ENCODE data around the gene WASHC3. TPM values are rescaled to one million over a fixed set of nuclear protein-coding genes. Genes with fewer than 3 reads are reported as not detected.

The WASHC3 gene
- polyA plus RNA-seq, 3 donors: 26.0 to 75.8 (median 66.2) TPM

DNA sequence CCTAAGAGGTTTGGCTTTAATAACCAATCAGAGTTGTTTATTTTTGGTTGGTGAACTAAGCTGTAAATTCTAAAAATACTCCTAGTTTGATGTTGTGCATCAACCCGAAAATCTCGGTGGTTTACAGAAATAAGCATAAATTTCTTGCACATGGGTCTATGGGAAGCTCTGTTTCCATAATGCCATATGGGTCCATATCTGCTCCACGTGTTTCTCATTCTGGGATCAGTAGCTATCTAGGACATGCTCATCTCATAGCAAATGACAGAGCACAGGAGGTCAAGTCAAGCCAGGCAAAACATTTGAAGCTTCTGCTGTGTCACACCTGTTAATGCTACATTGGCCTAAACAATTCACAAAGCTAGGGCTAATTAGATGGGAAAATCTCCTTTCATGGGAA is 35.1 kb upstream of the WASHC3 start:
- intact Hi-C loops (cut with micrococcal nuclease): no loop called here
- Mint-ChIP-seq H3K4me3 (no peak overlapping the region), H3K27me3 (ENCODE audit: low read depth in 3 of 3) (no peaks in the 10 kb centered on the region), H3K36me3 (peaks cover 32 to 43% of the 10 kb centered on the region in 2 donors), H3K4me1 (no peaks in the 10 kb centered on the region), H3K9me3 (no peaks in the 10 kb centered on the region), H3K27ac (no peak overlapping the region)
- TF ChIP-seq, protein P1, sequence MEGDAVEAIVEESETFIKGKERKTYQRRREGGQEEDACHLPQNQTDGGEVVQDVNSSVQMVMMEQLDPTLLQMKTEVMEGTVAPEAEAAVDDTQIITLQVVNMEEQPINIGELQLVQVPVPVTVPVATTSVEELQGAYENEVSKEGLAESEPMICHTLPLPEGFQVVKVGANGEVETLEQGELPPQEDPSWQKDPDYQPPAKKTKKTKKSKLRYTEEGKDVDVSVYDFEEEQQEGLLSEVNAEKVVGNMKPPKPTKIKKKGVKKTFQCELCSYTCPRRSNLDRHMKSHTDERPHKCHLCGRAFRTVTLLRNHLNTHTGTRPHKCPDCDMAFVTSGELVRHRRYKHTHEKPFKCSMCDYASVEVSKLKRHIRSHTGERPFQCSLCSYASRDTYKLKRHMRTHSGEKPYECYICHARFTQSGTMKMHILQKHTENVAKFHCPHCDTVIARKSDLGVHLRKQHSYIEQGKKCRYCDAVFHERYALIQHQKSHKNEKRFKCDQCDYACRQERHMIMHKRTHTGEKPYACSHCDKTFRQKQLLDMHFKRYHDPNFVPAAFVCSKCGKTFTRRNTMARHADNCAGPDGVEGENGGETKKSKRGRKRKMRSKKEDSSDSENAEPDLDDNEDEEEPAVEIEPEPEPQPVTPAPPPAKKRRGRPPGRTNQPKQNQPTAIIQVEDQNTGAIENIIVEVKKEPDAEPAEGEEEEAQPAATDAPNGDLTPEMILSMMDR (IDR thresholded peaks at IDR 0.05): no peak
- H3K4me1 ChIP-seq (ENCODE audit: control insufficient read depth in 1 of 2, insufficient read depth in 2 of 2, low read length in 2 of 2): no peaks in the 10 kb centered on the region
- DNase-seq: no peak
- no peak overlapping the region for H3K9ac ChIP-seq (ENCODE audit: insufficient read depth, low read length, poor library complexity, severe bottlenecking)
- H2AFZ ChIP-seq (ENCODE audit: insufficient read depth, low read depth, low read length, poor library complexity, severe bottlenecking): no peak overlapping the region
- WGBS (ENCODE audit: insufficient coverage): 92% methylated on average over 2 of the region's 3 CpGs
- H3K79me2 ChIP-seq (ENCODE audit: insufficient read depth, low read length): no peaks in the 10 kb centered on the region
- H3K36me3 ChIP-seq (replicated peaks in 1 of 2; ENCODE audit: control insufficient read depth in 1 of 2, insufficient read depth in 2 of 2, low read length in 2 of 2): peaks cover 45 to 80% of the 10 kb centered on the region in 2 donors
- no peak overlapping the region for H3K4me2 ChIP-seq (replicated peaks; ENCODE audit: extremely low read depth, low read length, poor library complexity, severe bottlenecking)
- H3K27ac ChIP-seq (ENCODE audit: low read depth in 1 of 2, low read length in 2 of 2): no peak overlapping the region
- no peaks in the 10 kb centered on the region for H3K9me3 ChIP-seq (replicated peaks in 1 of 2; ENCODE audit: control insufficient read depth in 1 of 2, insufficient read depth in 1 of 2, low read length in 2 of 2)
- H3K4me3 ChIP-seq (replicated peaks in 1 of 3; ENCODE audit: low read depth in 2 of 3, low read length in 3 of 3): no peak overlapping the region
- no peaks in the 10 kb centered on the region for H3K27me3 ChIP-seq (ENCODE audit: control insufficient read depth in 2 of 2, insufficient read depth in 2 of 2, low read length in 2 of 2)
- no peaks in the 10 kb centered on the region for H4K20me1 ChIP-seq (ENCODE audit: insufficient read depth, low read length)

DNA sequence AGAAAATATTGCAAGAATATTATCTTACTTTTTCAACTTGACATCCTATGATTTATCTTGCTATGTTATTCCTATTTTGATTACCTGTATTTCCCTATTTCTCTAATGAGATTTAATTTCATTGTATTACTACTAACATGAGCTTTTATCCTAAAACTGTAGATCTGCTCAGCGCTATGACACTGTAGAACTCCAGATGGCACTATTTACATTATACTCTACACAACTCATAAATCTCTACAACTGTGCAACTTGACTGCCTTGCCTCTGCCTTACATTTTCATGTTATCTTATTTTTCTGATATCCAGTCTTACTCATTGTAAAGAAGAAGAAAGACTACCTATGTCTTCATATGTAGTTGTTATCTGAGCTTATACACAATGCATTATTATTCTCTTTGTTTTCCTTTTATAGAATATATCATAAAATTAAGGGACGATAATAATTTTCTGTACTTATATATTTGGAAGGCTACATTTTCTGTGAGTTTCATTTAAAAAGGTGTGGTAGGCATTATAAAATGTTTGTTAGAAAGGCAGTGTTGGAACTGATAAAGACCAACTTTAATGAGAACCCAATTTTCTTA is 34.0 kb upstream of the WASHC3 start:
- Histone ChIP-seq H3K4me2 (replicated peaks; ENCODE audit: extremely low read depth, low read length, poor library complexity, severe bottlenecking) (no peak overlapping the region), H3K9me3 (replicated peaks in 1 of 2; ENCODE audit: control insufficient read depth in 1 of 2, insufficient read depth in 1 of 2, low read length in 2 of 2) (no peaks in the 10 kb centered on the region), H3K36me3 (replicated peaks in 1 of 2; ENCODE audit: control insufficient read depth in 1 of 2, insufficient read depth in 2 of 2, low read length in 2 of 2) (peaks cover 41 to 76% of the 10 kb centered on the region in 2 donors), H2AFZ (ENCODE audit: insufficient read depth, low read depth, low read length, poor library complexity, severe bottlenecking) (no peak overlapping the region), H3K4me1 (ENCODE audit: control insufficient read depth in 1 of 2, insufficient read depth in 2 of 2, low read length in 2 of 2) (no peaks in the 10 kb centered on the region), H3K27ac (ENCODE audit: low read depth in 1 of 2, low read length in 2 of 2) (no peak overlapping the region), H3K9ac (ENCODE audit: insufficient read depth, low read length, poor library complexity, severe bottlenecking) (no peak overlapping the region), H3K4me3 (replicated peaks in 1 of 3; ENCODE audit: low read depth in 2 of 3, low read length in 3 of 3) (no peak overlapping the region), H3K79me2 (ENCODE audit: insufficient read depth, low read length) (no peaks in the 10 kb centered on the region), H4K20me1 (ENCODE audit: insufficient read depth, low read length) (no peaks in the 10 kb centered on the region), H3K27me3 (ENCODE audit: control insufficient read depth in 2 of 2, insufficient read depth in 2 of 2, low read length in 2 of 2) (no peaks in the 10 kb centered on the region)
- Mint-ChIP-seq H3K27ac (no peak overlapping the region), H3K27me3 (ENCODE audit: low read depth in 3 of 3) (no peaks in the 10 kb centered on the region), H3K9me3 (no peaks in the 10 kb centered on the region), H3K4me1 (no peaks in the 10 kb centered on the region), H3K4me3 (no peak overlapping the region), H3K36me3 (peaks cover 31 to 41% of the 10 kb centered on the region in 2 donors)
- TF ChIP-seq, protein P1 (IDR thresholded peaks at IDR 0.05): peak; percentile 36
- no peak for DNase-seq
- WGBS (ENCODE audit: insufficient coverage): no CpG with 5 or more reads among the region's 2 CpGs
- intact Hi-C loops (cut with micrococcal nuclease): no loop called here
